GM06990 (cell line): ENCODE data around the gene SCYL1.

Experiments used
- DNase-seq: peaks from one replicate; pipeline ENCODE4 v3.0.0-alpha.2; 2011; ENCODE audit not compliant: insufficient read length; ENCODE audit errors: extremely low read depth
- H3K27me3 ChIP-seq: replicated peaks from 2 replicates; pipeline ENCODE4 v1.6.0; 2011; ENCODE audit warnings: low read length; ENCODE audit not compliant: control insufficient read depth, insufficient read depth
- H3K36me3 ChIP-seq: 2 replicates; pipeline ENCODE4 v1.5.1; 2011; ENCODE audit warnings: low read length; ENCODE audit not compliant: control insufficient read depth, insufficient read depth
- H3K4me3 ChIP-seq: replicated peaks from 2 replicates; pipeline ENCODE4 v1.5.1; 2011; ENCODE audit warnings: low read depth, mild to moderate bottlenecking, control low read depth, low read length
- CTCF ChIP-seq: IDR thresholded peaks from 2 replicates; pipeline ENCODE4 v1.5.1; 2011; ENCODE audit warnings: low read length, control low read depth, mild to moderate bottlenecking, inconsistent platforms; ENCODE audit not compliant: insufficient read depth, poor library complexity, severe bottlenecking

The SCYL1 gene

GRCh38 chr11:65549096-65549495 is 24.2 kb downstream of the SCYL1 start:
- Histone ChIP-seq H3K36me3 (no peaks in the 10 kb centered on the region), H3K4me3 (no peak overlapping the region), H3K27me3 (no peaks in the 10 kb centered on the region)
- TF ChIP-seq CTCF: no peak
- DNase-seq: no peak

GRCh38 chr11:65551572-65552387 is 26.9 kb downstream of the SCYL1 start:
- Histone ChIP-seq H3K27me3 (no peaks in the 10 kb centered on the region), H3K4me3 (no peak overlapping the region), H3K36me3 (no peaks in the 10 kb centered on the region)
- peak; percentile 87 for TF ChIP-seq CTCF
- peak; percentile 84 for DNase-seq

- DNase-seq: no peak
- Histone ChIP-seq H3K36me3 (no peaks in the 10 kb centered on the region), H3K27me3 (no peaks in the 10 kb centered on the region; the same call in 1 of the 2 replicates), H3K4me3 (no peak overlapping the region)
- TF ChIP-seq CTCF: no peak
Measured at GRCh38 chr11:65552388-65552951, 27.6 kb downstream of the SCYL1 start.

- Histone ChIP-seq H3K36me3 (no peaks in the 10 kb centered on the region), H3K27me3 (no peaks in the 10 kb centered on the region; the same call in 1 of the 2 replicates), H3K4me3 (no peak overlapping the region; the same call in 1 of the 2 replicates)
- peak; percentile 68 for DNase-seq
- no peak for TF ChIP-seq CTCF
Measured at GRCh38 chr11:65553301-65554001, 28.6 kb downstream of the SCYL1 start.

- TF ChIP-seq CTCF: no peak
- H3K27me3 ChIP-seq: no peaks in the 10 kb centered on the region; the same call in 1 of the 2 replicates
- H3K4me3 ChIP-seq: no peak overlapping the region
- DNase-seq: no peak
- no peaks in the 10 kb centered on the region for H3K36me3 ChIP-seq
Measured at GRCh38 chr11:65554057-65554818, 29.4 kb downstream of the SCYL1 start.
